Upper lobe of left lung (tissue), 6 donors: ENCODE data around the gene ZSCAN18. TPM values are rescaled to one million over a fixed set of nuclear protein-coding genes. Genes with fewer than 3 reads are reported as not detected.

Experiments used
- ATAC-seq, 2 donors: fragments of 200-7000 bp; cut with Tn5 transposase; one replicate each; pipeline ENCODE4 v1.9.1; 2022; ENCODE audit warnings: mild to moderate bottlenecking in 2 of 2, moderate library complexity in 2 of 2; ENCODE audit not compliant: low FRiP score in 2 of 2
- DNase-seq, 2 donors: peaks; one replicate each; pipeline ENCODE4 v3.0.0-alpha.2; 2019 to 2020
- H3K27ac ChIP-seq, 4 donors: fragments of 200-600 bp; sonication (generic); one replicate each; pipeline ENCODE4 v1.5.1; 2016 to 2019
- H3K27me3 ChIP-seq, 4 donors: fragments of 200-600 bp; sonication (generic); one replicate each; pipeline ENCODE4 v1.5.1; 2017 to 2019
- H3K36me3 ChIP-seq, 4 donors: fragments of 200-600 bp; sonication (generic); one replicate each; pipeline ENCODE4 v1.5.1; 2016 to 2019
- H3K4me1 ChIP-seq, 4 donors: fragments of 200-600 bp; sonication (generic); one replicate each; pipeline ENCODE4 v1.5.1; 2018 to 2019
- H3K4me3 ChIP-seq, 4 donors: fragments of 200-600 bp; sonication (generic); one replicate each; pipeline ENCODE4 v1.5.1; 2017 to 2019; ENCODE audit warnings: mild to moderate bottlenecking in 2 of 4, moderate library complexity in 1 of 4
- H3K9me3 ChIP-seq, 4 donors: fragments of 200-600 bp; sonication (generic); one replicate each; pipeline ENCODE4 v1.5.1; 2018 to 2019
- CTCF ChIP-seq, 6 experiments: fragments of 450-650 bp in 4 of 6; fragments of 200-600 bp in 2 of 6; sonication (generic) in 2 of 6; IDR thresholded peaks; one replicate each; pipeline ENCODE4 v1.5.1; 2016 to 2019; ENCODE audit warnings: antibody characterized with exemption in 6 of 6
- EP300 ChIP-seq, 4 donors: sonication (generic); formaldehyde crosslinking; IDR thresholded peaks; one replicate each; pipeline ENCODE4 v1.5.1; 2017; ENCODE audit warnings: antibody characterized with exemption in 4 of 4, control low read depth in 2 of 4
- POLR2A ChIP-seq, 4 donors: fragments of 450-650 bp; IDR thresholded peaks; one replicate each; pipeline ENCODE4 v1.5.1; 2016 to 2017; ENCODE audit warnings: antibody characterized with exemption in 4 of 4, mild to moderate bottlenecking in 2 of 4
- POLR2AphosphoS5 ChIP-seq, 2 donors: sonication (generic); formaldehyde crosslinking; IDR thresholded peaks; one replicate each; pipeline ENCODE4 v1.5.1; 2017; ENCODE audit warnings: antibody characterized with exemption in 2 of 2
- WGBS, 2 donors: methylation state at CpG; one replicate each; pipeline ENCODE4 v1.1.5; 2017 to 2018; 5-methylcytosine and 5-hydroxymethylcytosine counted together
- total RNA-seq, 6 donors: library from RNA; depleted of rRNA in 4 of 6; stranded (reverse); fragments of >200 nt in 4 of 6; gene quantifications; one replicate each; pipeline versions ENCODE4 v1.1.0 to v1.2.1, GENCODE V29; 2016 to 2021
- donor health status: DM: no; HTN: no; CAD: no; lungs with moderate emphysema.
- donor health status: DM: no; HTN: yes; CAD: no; lungs with severe emphysema.

The ZSCAN18 gene
- total RNA-seq, 6 donors from 2014 or later, result 30.6 to 116 (median 74.1) TPM

DNA sequence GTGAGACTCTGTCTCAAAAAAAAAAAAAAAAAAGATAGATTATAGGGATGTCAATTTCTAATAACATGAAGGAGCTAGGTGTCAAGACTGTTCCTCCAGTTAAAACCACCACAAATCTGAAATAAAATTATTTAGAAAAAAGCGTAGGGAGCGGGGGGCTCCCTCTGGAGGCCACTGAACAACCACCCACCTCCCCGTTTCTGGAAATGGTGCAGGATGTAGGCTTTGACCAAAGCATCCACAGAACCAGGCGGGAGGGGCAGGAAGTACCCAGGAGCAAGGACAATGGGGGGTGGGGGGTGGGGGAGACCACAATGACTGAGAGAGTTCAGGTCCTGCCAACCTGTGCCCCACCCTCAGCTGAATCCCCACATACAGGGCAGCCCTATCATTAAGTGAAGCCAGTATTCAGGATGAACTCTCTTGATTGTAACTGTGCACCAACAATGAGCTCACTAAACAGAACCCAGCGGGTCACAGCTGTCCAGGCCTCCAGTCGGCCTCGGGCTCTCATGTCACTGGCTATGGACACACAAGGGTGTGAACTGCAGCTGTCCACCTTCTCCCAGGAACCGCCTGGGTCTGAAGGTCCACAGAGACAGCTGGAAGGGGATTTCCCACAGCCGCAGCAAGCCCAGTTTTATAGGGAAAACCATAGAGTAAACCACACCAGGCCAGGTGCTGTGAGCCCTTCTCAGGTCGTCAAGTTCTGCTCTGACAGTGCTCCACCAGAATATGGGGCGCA lies 6.6 kb downstream of the ZSCAN18 start:
- peaks cover 0 to 65% (median 44%) of the 10 kb centered on the region in 4 donors for H3K9me3 ChIP-seq
- no peak for TF ChIP-seq CTCF (IDR thresholded peaks at IDR 0.05)
- TF ChIP-seq POLR2A (IDR thresholded peaks at IDR 0.05), result no peak
- no peak for TF ChIP-seq EP300 (IDR thresholded peaks at IDR 0.05)
- DNase-seq, result no peak
- peaks cover 0 to 26% (median 14%) of the 10 kb centered on the region in 4 donors for H3K36me3 ChIP-seq
- no peaks in the 10 kb centered on the region for H3K4me1 ChIP-seq
- no peak overlapping the region for H3K27ac ChIP-seq
- 81 to 82% methylated on average over 6 to 11 of the region's 11 CpGs for WGBS, 2 donors
- no peak overlapping the region for H3K4me3 ChIP-seq
- no peak for ATAC-seq
- no peaks in the 10 kb centered on the region for H3K27me3 ChIP-seq

GRCh38 chr19:58089846-58090245 lies 8.2 kb downstream of the ZSCAN18 start:
- Histone ChIP-seq H3K4me1 (no peaks in the 10 kb centered on the region), H3K9me3 (peaks cover 0 to 73% (median 56%) of the 10 kb centered on the region in 4 donors), H3K27ac (no peak overlapping the region), H3K4me3 (no peak overlapping the region), H3K36me3 (peaks cover 0 to 42% (median 27%) of the 10 kb centered on the region in 4 donors), H3K27me3 (no peaks in the 10 kb centered on the region)
- WGBS, 2 donors, result 95% methylated on average over 4 of the region's 16 CpGs; no CpG with 5 or more reads in 1 of the 2 donors
- no peak for TF ChIP-seq POLR2A (IDR thresholded peaks at IDR 0.05)
- no peak for TF ChIP-seq EP300 (IDR thresholded peaks at IDR 0.05)
- no peak for TF ChIP-seq POLR2AphosphoS5 (IDR thresholded peaks at IDR 0.05)
- no peak for TF ChIP-seq CTCF (IDR thresholded peaks at IDR 0.05)
- no peak for ATAC-seq
- DNase-seq, result peak in 1 of 2 donors; percentile 62

DNA sequence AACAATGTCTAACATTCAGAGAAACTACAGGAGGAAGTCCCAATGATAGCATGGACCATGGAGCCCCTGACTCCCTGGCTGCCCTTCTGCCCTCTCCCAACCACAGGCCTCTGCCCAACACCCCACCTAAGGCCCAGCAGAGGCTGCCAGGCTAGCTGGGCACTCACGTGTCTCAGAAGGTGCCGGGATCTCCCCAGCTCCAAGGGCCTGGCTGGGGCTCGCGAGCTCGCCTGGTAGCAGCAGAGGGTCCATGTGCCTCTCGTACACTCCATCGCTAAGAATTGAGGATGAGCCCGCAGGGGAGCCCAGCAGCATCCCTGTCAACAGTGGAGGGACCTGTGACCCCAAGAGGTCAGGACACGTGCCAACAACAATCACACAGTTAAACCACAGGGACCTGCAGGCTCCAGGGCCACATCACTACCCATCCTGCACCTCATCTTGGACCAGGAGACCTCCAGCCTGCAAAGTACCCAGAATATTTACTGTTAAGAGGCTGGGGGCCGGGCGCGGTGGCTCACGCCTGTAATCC lies 9.4 kb downstream of the ZSCAN18 start:
- Histone ChIP-seq H3K27ac (no peak overlapping the region), H3K27me3 (no peaks in the 10 kb centered on the region), H3K4me3 (no peak overlapping the region), H3K9me3 (peaks cover 0 to 79% (median 61%) of the 10 kb centered on the region in 4 donors), H3K36me3 (peaks cover 0 to 54% (median 38%) of the 10 kb centered on the region in 4 donors), H3K4me1 (no peaks in the 10 kb centered on the region)
- TF ChIP-seq CTCF (IDR thresholded peaks at IDR 0.05) (no peak), POLR2A (IDR thresholded peaks at IDR 0.05) (no peak), EP300 (IDR thresholded peaks at IDR 0.05) (no peak), POLR2AphosphoS5 (IDR thresholded peaks at IDR 0.05) (no peak)
- 80 to 94% methylated on average over 2 to 11 of the region's 13 CpGs for WGBS, 2 donors
- DNase-seq (peak in 1 of 2 donors; percentile 39), ATAC-seq (no peak)

DNA sequence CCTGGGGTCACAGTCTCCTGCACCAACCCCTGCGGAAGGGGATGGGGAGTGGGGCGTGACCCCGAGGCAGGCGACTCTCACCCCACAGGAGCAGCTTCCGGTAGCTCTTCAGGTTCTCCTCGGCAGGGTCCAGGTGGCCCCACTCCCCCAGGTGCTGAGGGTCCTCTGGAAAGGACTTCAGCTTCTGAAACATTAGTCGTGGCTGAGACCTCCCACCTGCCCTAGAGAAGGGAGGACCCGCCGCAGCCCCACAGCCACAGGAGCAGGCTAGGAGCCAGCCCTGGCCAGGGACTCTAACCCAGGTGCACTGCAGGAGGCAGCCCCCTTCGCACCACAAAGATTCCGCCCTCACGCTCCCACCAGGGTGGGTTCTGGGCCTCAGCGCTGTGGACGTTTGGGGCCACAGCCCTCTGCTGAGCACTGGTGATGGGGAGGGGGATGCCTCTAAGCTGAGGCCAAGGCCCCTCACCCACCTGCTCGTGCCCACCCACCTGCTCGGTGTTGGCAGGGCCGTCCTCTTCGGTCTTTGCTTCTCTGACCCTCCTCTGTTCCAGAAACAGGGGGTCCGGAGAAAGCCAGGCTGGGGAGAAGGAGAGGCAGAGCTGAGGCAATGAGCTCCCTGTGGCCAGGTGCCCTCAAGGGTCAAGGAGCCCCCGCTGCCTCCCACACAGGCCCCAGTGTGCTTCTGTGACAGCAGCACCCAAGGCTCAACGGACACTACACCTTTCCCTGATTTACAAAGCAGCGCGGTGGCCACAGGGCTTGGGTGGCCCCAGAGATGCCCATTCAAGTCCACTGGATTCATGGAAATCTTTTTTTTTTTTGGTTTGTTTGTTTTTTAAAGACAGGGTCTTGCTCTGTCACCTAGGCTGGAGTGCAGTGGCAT lies 11.0 kb downstream of the ZSCAN18 start:
- peaks cover 0 to 85% (median 65%) of the 10 kb centered on the region in 4 donors for H3K9me3 ChIP-seq
- peak in 1 of 2 donors; percentile 3 for ATAC-seq
- H3K27me3 ChIP-seq, result no peaks in the 10 kb centered on the region
- no peak overlapping the region for H3K4me3 ChIP-seq
- no peaks in the 10 kb centered on the region for H3K4me1 ChIP-seq
- peaks cover 0 to 54% (median 38%) of the 10 kb centered on the region in 4 donors for H3K36me3 ChIP-seq
- TF ChIP-seq POLR2AphosphoS5 (IDR thresholded peaks at IDR 0.05) (no peak), CTCF (IDR thresholded peaks at IDR 0.05) (no peak), EP300 (IDR thresholded peaks at IDR 0.05) (no peak), POLR2A (IDR thresholded peaks at IDR 0.05) (no peak)
- peak in 1 of 2 donors; percentile 48 for DNase-seq
- no peak overlapping the region for H3K27ac ChIP-seq
- WGBS, 2 donors, result 93 to 94% methylated on average over 15 to 22 of the region's 23 CpGs
